Measurements from ENCODE around the gene COL21A1. TPM values are rescaled to one million over a fixed set of nuclear protein-coding genes. Genes with fewer than 3 reads are reported as not detected.

The COL21A1 gene
- total RNA-seq, 1 donor from 2014 or later, result 0.57 TPM

- Histone ChIP-seq H3K79me2 (ENCODE audit: insufficient read depth, low read length) (no peaks in the 10 kb centered on the region), H3K4me1 (ENCODE audit: insufficient read depth, low read length) (no peaks in the 10 kb centered on the region), H3K36me3 (ENCODE audit: insufficient read depth, low read length) (no peaks in the 10 kb centered on the region), H2AFZ (ENCODE audit: low read depth, low read length) (peak overlapping the region; percentile 21), H3K4me2 (ENCODE audit: low read length) (no peak overlapping the region), H3K27ac (ENCODE audit: low read depth, low read length) (no peak overlapping the region), H3K9me3 (ENCODE audit: insufficient read depth, low read depth, low read length) (no peaks in the 10 kb centered on the region), H3K4me3 (ENCODE audit: insufficient read depth, low read depth, low read length) (no peak overlapping the region), H3K27me3 (ENCODE audit: insufficient read depth, low read length) (no peaks in the 10 kb centered on the region), H3K9ac (ENCODE audit: low read length) (no peak overlapping the region), H4K20me1 (ENCODE audit: insufficient read depth, low read length) (no peaks in the 10 kb centered on the region)
- FAIRE-seq, result peak; percentile 41
- Mint-ChIP-seq H3K36me3 (ENCODE audit: low read depth, unreplicated experiment) (no peaks in the 10 kb centered on the region), H3K4me3 (ENCODE audit: unreplicated experiment) (no peak overlapping the region), H3K9me3 (ENCODE audit: unreplicated experiment) (no peaks in the 10 kb centered on the region), H3K27me3 (ENCODE audit: low read depth, unreplicated experiment) (no peaks in the 10 kb centered on the region), H3K27ac (ENCODE audit: unreplicated experiment) (no peak overlapping the region), H3K4me1 (ENCODE audit: low read depth, unreplicated experiment) (no peaks in the 10 kb centered on the region)
- TF ChIP-seq CTCF (IDR thresholded peaks at IDR 0.05; ENCODE audit: insufficient read depth, low read depth, low read length), result no peak
- TF ChIP-seq EZH2 (IDR thresholded peaks at IDR 0.05; ENCODE audit: insufficient read depth, low read length), result no peak
- DNase-seq (ENCODE audit: low read depth), result no peak
Measured at GRCh38 chr6:56230976-56231566, 16.3 kb downstream of the COL21A1 start.

- DNase-seq (ENCODE audit: low read depth), result peak; percentile 41
Measured at GRCh38 chr6:56227071-56227879, 20.1 kb downstream of the COL21A1 start.

More at GRCh38 chr6:56227071-56227879, 20.1 kb downstream of the COL21A1 start:
- TF ChIP-seq CTCF (IDR thresholded peaks at IDR 0.05; ENCODE audit: insufficient read depth, low read depth, low read length) (no peak), EZH2 (IDR thresholded peaks at IDR 0.05; ENCODE audit: insufficient read depth, low read length) (no peak)
- H3K4me3 Mint-ChIP-seq (ENCODE audit: unreplicated experiment), result no peak overlapping the region
- Histone ChIP-seq H3K9me3 (ENCODE audit: insufficient read depth, low read depth, low read length) (no peaks in the 10 kb centered on the region), H3K4me2 (ENCODE audit: low read length) (no peak overlapping the region), H3K4me1 (ENCODE audit: insufficient read depth, low read length) (no peaks in the 10 kb centered on the region), H4K20me1 (ENCODE audit: insufficient read depth, low read length) (no peaks in the 10 kb centered on the region), H3K9ac (ENCODE audit: low read length) (no peak overlapping the region), H3K27me3 (ENCODE audit: insufficient read depth, low read length) (no peaks in the 10 kb centered on the region), H3K4me3 (ENCODE audit: insufficient read depth, low read depth, low read length) (no peak overlapping the region), H2AFZ (ENCODE audit: low read depth, low read length) (no peak overlapping the region), H3K36me3 (ENCODE audit: insufficient read depth, low read length) (no peaks in the 10 kb centered on the region), H3K27ac (ENCODE audit: low read depth, low read length) (no peak overlapping the region), H3K79me2 (ENCODE audit: insufficient read depth, low read length) (no peaks in the 10 kb centered on the region)
- H3K36me3 Mint-ChIP-seq (ENCODE audit: low read depth, unreplicated experiment), result no peaks in the 10 kb centered on the region
- no peaks in the 10 kb centered on the region for H3K9me3 Mint-ChIP-seq (ENCODE audit: unreplicated experiment)
- H3K27ac Mint-ChIP-seq (ENCODE audit: unreplicated experiment), result no peak overlapping the region
- no peak for FAIRE-seq
- no peaks in the 10 kb centered on the region for H3K27me3 Mint-ChIP-seq (ENCODE audit: low read depth, unreplicated experiment)
- peaks cover 2% of the 10 kb centered on the region for H3K4me1 Mint-ChIP-seq (ENCODE audit: low read depth, unreplicated experiment)
